Stimulated activated CD8-positive, alpha-beta memory T cell treated with anti-CD3 and anti-CD28 coated beads, Interleukin-12 subunit alpha, Interleukin-12 subunit beta, amount 100 ng/mL, for 24 hours (primary cell): ENCODE data around the gene ACTRT2.

Experiments
- DNase-seq: peaks from one replicate; pipeline ENCODE4 v3.0.0-alpha.2; 2020; ENCODE audit errors: extremely low read depth

ACTRT2 gene

DNA sequence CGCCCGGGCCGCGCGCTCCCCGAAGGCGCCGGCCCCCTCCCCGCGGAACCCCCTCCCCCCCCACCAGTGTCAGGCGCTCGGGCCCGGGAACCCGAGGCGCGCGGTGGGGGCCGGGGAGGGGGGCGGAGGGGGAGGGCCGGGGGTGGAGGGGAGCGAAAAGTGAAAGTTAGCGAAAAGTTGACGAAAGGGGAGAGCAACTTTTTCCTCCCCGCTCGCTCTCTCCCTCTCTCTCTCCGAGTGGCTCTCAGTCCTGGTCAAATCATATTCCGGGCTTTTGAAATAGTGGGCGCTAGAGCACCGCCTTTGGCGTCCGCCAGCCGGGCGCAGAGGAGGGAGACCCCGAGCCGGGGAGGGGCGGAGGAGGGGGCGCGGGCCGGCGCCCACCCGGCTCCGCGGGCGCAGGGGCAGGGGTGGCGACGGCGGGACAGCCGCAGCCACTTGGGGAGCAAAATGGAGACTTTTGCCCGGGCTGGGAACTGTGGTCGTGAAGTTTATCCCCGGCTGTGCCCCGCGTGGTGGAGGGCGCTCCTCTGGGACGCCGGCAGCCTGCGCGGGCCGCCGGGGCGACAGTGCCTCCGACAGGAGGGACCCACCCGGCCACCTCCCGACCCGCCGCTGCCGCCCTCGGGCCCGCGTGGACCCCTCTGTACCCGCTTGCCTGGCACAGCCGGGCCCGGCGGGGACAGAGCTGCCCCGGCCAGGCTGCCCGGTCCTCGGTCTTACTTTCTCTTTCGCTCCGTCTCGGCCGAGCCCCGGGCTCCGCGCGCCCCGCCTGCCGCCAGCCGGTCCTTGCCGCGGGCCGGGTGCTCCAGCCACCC lies 48.4 kb downstream of the ACTRT2 start:
- DNase-seq, result no peak

- no peak for DNase-seq
Observed at GRCh38 chr1:3070309-3070643, 49.0 kb downstream of the ACTRT2 start.

DNA sequence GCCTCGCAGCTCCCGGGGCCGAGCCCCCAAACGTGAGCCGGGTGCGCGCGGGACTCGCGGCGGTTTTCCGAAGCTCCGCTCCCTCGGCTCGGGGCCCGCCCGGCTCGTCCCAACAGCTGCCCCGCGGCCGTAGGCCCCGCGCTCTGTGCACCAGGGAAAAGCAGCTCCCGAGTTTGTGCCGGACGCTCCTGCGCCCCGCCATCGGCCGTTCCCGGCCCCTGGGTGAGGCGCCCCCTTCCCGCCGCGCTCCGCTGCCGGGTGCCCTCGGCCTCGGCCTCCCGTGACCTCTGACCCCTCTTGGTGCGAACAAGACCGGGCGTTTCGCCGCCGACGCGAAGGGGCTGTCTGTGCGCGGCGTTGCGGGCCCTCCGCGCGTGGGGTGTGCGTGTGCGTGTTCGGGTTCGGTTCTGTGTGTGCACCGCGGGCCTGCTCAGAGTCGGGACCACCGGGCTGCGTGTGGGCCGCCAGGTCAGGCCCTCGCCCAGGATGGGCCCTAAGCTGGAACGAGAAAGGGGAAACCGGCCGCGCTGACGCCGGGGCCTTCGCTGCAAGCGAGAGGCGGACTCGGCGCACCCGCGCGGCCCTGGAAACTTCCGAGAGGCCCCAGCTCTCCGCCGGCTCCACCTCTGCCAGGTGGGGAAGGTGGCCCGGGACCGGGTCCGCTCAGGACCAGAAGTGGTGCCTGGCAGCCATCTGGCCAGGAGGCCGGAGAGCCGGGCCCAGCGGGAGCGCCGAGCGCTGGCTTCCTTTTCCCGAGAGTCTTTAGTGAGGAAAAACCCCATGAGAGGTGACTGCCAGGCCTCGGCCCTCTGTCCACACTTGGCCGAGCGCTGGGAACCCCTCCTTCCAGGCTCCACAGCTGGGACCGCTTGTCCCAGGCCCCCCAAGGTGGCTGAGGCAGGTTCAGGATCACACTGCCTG lies 49.6 kb downstream of the ACTRT2 start:
- DNase-seq, result no peak

DNA sequence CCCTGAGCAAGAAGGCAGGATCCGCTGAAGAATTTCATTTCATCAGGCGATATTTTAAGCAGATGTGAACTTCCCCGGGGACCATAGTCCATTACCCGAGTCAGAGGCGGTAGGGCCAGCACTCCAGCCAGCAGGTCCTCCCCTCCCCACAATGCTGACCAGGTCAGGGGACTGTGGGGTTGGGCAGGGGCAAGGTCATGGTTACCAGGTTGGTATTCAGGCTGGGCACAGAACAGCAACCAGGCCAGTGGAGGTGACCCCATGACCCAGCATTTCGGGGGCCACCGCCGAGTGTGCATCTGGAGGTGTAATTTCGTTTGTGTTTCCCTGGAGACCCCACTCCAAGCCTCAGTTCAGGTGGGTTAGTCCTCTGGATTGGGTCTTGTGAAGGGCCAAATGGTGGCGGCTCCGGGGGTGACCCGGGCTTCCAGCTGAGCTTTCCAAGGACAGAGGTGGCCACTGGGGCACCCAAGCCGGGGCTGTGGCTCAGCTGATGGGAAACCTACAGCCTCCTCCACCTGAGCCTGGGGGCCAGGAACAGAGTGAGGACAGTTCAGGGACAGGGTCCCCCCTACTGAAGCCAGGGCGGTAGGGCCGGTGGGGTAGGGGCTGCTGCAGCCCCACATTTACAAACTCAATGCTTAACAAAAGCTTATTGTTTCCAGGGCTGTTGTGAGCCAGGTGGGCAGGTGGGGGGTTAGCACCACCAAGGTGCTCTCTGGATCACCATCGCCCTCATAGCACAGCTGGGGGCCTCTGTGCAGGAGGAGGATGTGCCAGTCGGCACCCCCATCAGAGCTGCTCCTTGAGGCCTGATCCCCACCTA lies 50.5 kb downstream of the ACTRT2 start:
- DNase-seq, result no peak
